A673 (cell line): ENCODE results near the gene TAGLN.

Experiments
- CTCF ChIP-seq: fragments of 300-800, 200-600 bp; sonication (generic); conservative IDR thresholded peaks from 2 replicates; pipeline ENCODE4 v1.5.1; 2017; ENCODE audit warnings: low read depth, mild to moderate bottlenecking, antibody characterized with exemption, low read length, moderate library complexity, mixed read lengths
- EZH2 ChIP-seq: fragments of 200-600 bp; sonication (generic); IDR thresholded peaks from 2 replicates; pipeline ENCODE4 v1.6.1; 2017; ENCODE audit warnings: borderline replicate concordance, low read depth, mild to moderate bottlenecking, mixed read lengths, antibody characterized with exemption, low read length; ENCODE audit not compliant: poor library complexity, severe bottlenecking

- no peak for TF ChIP-seq EZH2
- no peak for TF ChIP-seq CTCF
Measured at GRCh38 chr11:117171007-117171403, 28.2 kb upstream of the TAGLN start.
